Activated B cell treated with CpG ODN at 0.5 μM for 24 hours (primary cell): ENCODE measurements around the gene TRRAP. TPM values are rescaled to one million over a fixed set of nuclear protein-coding genes. Genes with fewer than 3 reads are reported as not detected.

ENCODE experiments used
- ATAC-seq: fragments of 200-7000 bp; cut with Tn5 transposase; one replicate; pipeline ENCODE4 v1.10.0; 2021; ENCODE audit warnings: low read depth, mild to moderate bottlenecking, moderate library complexity
- CTCF ChIA-PET: fragments of 350-600 bp; sonication (Branson Sonifier 250); formaldehyde crosslinking; loops from one replicate; lab custom pipeline; 2021; ENCODE audit warnings: antibody characterized with exemption; lab: Charles Lee
- POLR2A ChIA-PET: fragments of 350-600 bp; sonication (Branson Sonifier 250); formaldehyde crosslinking; loops from one replicate; lab custom pipeline; 2021; ENCODE audit warnings: antibody characterized with exemption; lab: Charles Lee
- DNase-seq: peaks from one replicate; pipeline ENCODE4 v3.0.0; 2022
- H3K27ac Mint-ChIP-seq: one replicate; pipeline ENCODE4 v1.8.0; 2020; ENCODE audit warnings: mixed read lengths
- H3K27me3 Mint-ChIP-seq: one replicate; pipeline ENCODE4 v1.8.0; 2021; ENCODE audit warnings: mixed read lengths
- H3K36me3 Mint-ChIP-seq: one replicate; pipeline ENCODE4 v1.8.0; 2021; ENCODE audit warnings: low read depth, mixed read lengths
- H3K4me1 Mint-ChIP-seq: one replicate; pipeline ENCODE4 v1.8.0; 2021; ENCODE audit warnings: mixed read lengths
- H3K4me3 Mint-ChIP-seq: one replicate; pipeline ENCODE4 v1.8.0; 2020; ENCODE audit warnings: mild to moderate bottlenecking, mixed read lengths
- H3K9me3 Mint-ChIP-seq: one replicate; pipeline ENCODE4 v1.8.0; 2020; ENCODE audit warnings: mixed read lengths
- CTCF ChIP-seq: fragments of 200-600 bp; IDR thresholded peaks from one replicate; pipeline ENCODE4 v1.8.0; 2022; ENCODE audit warnings: antibody characterized with exemption, mild to moderate bottlenecking
- intact Hi-C: fragments of 100-400 bp; cut with micrococcal nuclease; formaldehyde crosslinking; loops from one replicate; pipeline ENCODE4 v1.15.1; 2024
- total RNA-seq: library from RNA; stranded (reverse); gene quantifications from 2 replicates; pipeline ENCODE4 v1.2.3, GENCODE V29; 2022

The TRRAP gene
- total RNA-seq, 1 donor from 2014 or later, result 77.9 TPM

GRCh38 chr7:99008181-99008631 lies 129.9 kb downstream of the TRRAP start:
- Mint-ChIP-seq H3K36me3 (peaks cover 91% of the 10 kb centered on the region), H3K27me3 (no peaks in the 10 kb centered on the region), H3K4me1 (peaks cover 10% of the 10 kb centered on the region), H3K9me3 (no peaks in the 10 kb centered on the region), H3K27ac (no peak overlapping the region), H3K4me3 (no peak overlapping the region)
- DNase-seq, result no peak
- no peak for TF ChIP-seq CTCF
- intact Hi-C loops, result no loop called here
- POLR2A ChIA-PET, result no interaction called here
- ATAC-seq, result no peak
- CTCF ChIA-PET, result no interaction called here

GRCh38 chr7:99008921-99009530 lies 130.7 kb downstream of the TRRAP start:
- intact Hi-C loops, result no loop called here
- peaks cover 91% of the 10 kb centered on the region for H3K36me3 Mint-ChIP-seq
- CTCF ChIA-PET, result no interaction called here
- ATAC-seq (no peak), DNase-seq (no peak)
- no peak for TF ChIP-seq CTCF
- POLR2A ChIA-PET, result no interaction called here
- no peaks in the 10 kb centered on the region for H3K9me3 Mint-ChIP-seq
- no peak overlapping the region for H3K27ac Mint-ChIP-seq
- H3K27me3 Mint-ChIP-seq, result no peaks in the 10 kb centered on the region
- peaks cover 10% of the 10 kb centered on the region for H3K4me1 Mint-ChIP-seq
- no peak overlapping the region for H3K4me3 Mint-ChIP-seq

- H3K36me3 Mint-ChIP-seq, result peaks cover 92% of the 10 kb centered on the region
- peaks cover 8% of the 10 kb centered on the region for H3K4me1 Mint-ChIP-seq
- ATAC-seq (no peak), DNase-seq (no peak)
- H3K27me3 Mint-ChIP-seq, result no peaks in the 10 kb centered on the region
- no peak for TF ChIP-seq CTCF
- intact Hi-C loops, result no loop called here
- H3K4me3 Mint-ChIP-seq, result no peak overlapping the region
- no peak overlapping the region for H3K27ac Mint-ChIP-seq
- H3K9me3 Mint-ChIP-seq, result no peaks in the 10 kb centered on the region
- POLR2A ChIA-PET, result no interaction called here
- CTCF ChIA-PET, result no interaction called here
These were observed 131.9 kb downstream of the TRRAP start for GRCh38 chr7:99010281-99010680.

GRCh38 chr7:99011341-99011705 lies 133.0 kb downstream of the TRRAP start:
- no peaks in the 10 kb centered on the region for H3K9me3 Mint-ChIP-seq
- ChIA-PET CTCF (no interaction called here), POLR2A (no interaction called here)
- no peak for TF ChIP-seq CTCF
- H3K4me1 Mint-ChIP-seq, result peaks cover 2% of the 10 kb centered on the region
- no peak overlapping the region for H3K4me3 Mint-ChIP-seq
- intact Hi-C loops, result no loop called here
- H3K27me3 Mint-ChIP-seq, result no peaks in the 10 kb centered on the region
- peaks cover 91% of the 10 kb centered on the region for H3K36me3 Mint-ChIP-seq
- no peak overlapping the region for H3K27ac Mint-ChIP-seq
- ATAC-seq (no peak), DNase-seq (no peak)

- no peak for TF ChIP-seq CTCF
- ChIA-PET CTCF (no interaction called here), POLR2A (no interaction called here)
- Mint-ChIP-seq H3K36me3 (peaks cover 91% of the 10 kb centered on the region), H3K27ac (no peak overlapping the region), H3K9me3 (no peaks in the 10 kb centered on the region), H3K27me3 (no peaks in the 10 kb centered on the region), H3K4me3 (no peak overlapping the region), H3K4me1 (peaks cover 7% of the 10 kb centered on the region)
- intact Hi-C loops, result no loop called here
- no peak for DNase-seq
- no peak for ATAC-seq
These were observed 133.5 kb downstream of the TRRAP start for GRCh38 chr7:99011706-99012404.
